HG03159 (cell line): Measurements from ENCODE around the gene LHFPL3.
"Not testable (repeated sequence)": the region's sequence is repeated elsewhere in the genome, so short reads cannot be mapped to it uniquely, and the experiment has no call there.

ENCODE experiments used
- ATAC-seq: cut with Tn5 transposase; IDR thresholded peaks from one replicate; pipeline ENCODE4 v1.9.1; 2021; ENCODE audit warnings: mild to moderate bottlenecking, moderate library complexity; ENCODE audit not compliant: unreplicated experiment

The LHFPL3 gene

GRCh38 chr7:104661575-104661974 lies 333.2 kb downstream of the LHFPL3 start:
- no peak for ATAC-seq

- ATAC-seq: no peak
Observed at GRCh38 chr7:104664648-104665047, 336.2 kb downstream of the LHFPL3 start.

- ATAC-seq: no peak
Observed at GRCh38 chr7:104677587-104677986, 349.2 kb downstream of the LHFPL3 start.

- ATAC-seq: no peak
Observed at GRCh38 chr7:104679085-104679484, 350.7 kb downstream of the LHFPL3 start.

GRCh38 chr7:104686286-104686685 lies 357.9 kb downstream of the LHFPL3 start:
- ATAC-seq: no peak

- no peak for ATAC-seq
Observed at GRCh38 chr7:104694710-104695109, 366.3 kb downstream of the LHFPL3 start.

- no peak for ATAC-seq
Observed at GRCh38 chr7:104695563-104695962, 367.2 kb downstream of the LHFPL3 start.

GRCh38 chr7:104700336-104700735 lies 371.9 kb downstream of the LHFPL3 start:
- ATAC-seq: no peak

- not testable (repeated sequence) for ATAC-seq
Observed at GRCh38 chr7:104721027-104721426, 392.6 kb downstream of the LHFPL3 start.

- no peak for ATAC-seq
Observed at GRCh38 chr7:104723001-104723400, 394.6 kb downstream of the LHFPL3 start.

GRCh38 chr7:104758504-104758903 lies 430.1 kb downstream of the LHFPL3 start:
- no peak for ATAC-seq

- no peak for ATAC-seq
Observed at GRCh38 chr7:104761892-104762291, 433.5 kb downstream of the LHFPL3 start.

- no peak for ATAC-seq
Observed at GRCh38 chr7:104767113-104767512, 438.7 kb downstream of the LHFPL3 start.

GRCh38 chr7:104767826-104768536 lies 439.6 kb downstream of the LHFPL3 start:
- no peak for ATAC-seq

- ATAC-seq: no peak
Observed at GRCh38 chr7:104772405-104773345, 444.3 kb downstream of the LHFPL3 start.

GRCh38 chr7:104773796-104774195 lies 445.4 kb downstream of the LHFPL3 start:
- ATAC-seq: no peak

GRCh38 chr7:104775531-104775930 lies 447.1 kb downstream of the LHFPL3 start:
- ATAC-seq: no peak

GRCh38 chr7:104777301-104777800 lies 448.9 kb downstream of the LHFPL3 start:
- no peak for ATAC-seq

- no peak for ATAC-seq
Observed at GRCh38 chr7:104779888-104780287, 451.5 kb downstream of the LHFPL3 start.

GRCh38 chr7:104784686-104785085 lies 456.3 kb downstream of the LHFPL3 start:
- ATAC-seq: no peak

GRCh38 chr7:104789780-104790179 lies 461.4 kb downstream of the LHFPL3 start:
- ATAC-seq: no peak

GRCh38 chr7:104790440-104790839 lies 462.0 kb downstream of the LHFPL3 start:
- no peak for ATAC-seq
